Large intestine (tissue), 12 donors: ENCODE measurements around the gene MAGEA2B. TPM values are rescaled to one million over a fixed set of nuclear protein-coding genes. Genes with fewer than 3 reads are reported as not detected.
"Not testable (repeated sequence)": the region's sequence is repeated elsewhere in the genome, so short reads cannot be mapped to it uniquely, and the experiment has no call there.

Experiments
- DNase-seq, 2 donors: peaks; one replicate each; pipeline versions ENCODE4 v3.0.0 to v3.0.0-alpha.2; 2013
- H3K27ac ChIP-seq: one replicate; pipeline ENCODE4 v1.5.1; 2013; ENCODE audit warnings: low read length
- H3K27me3 ChIP-seq: 2 replicates; pipeline ENCODE4 v1.6.1; 2013; ENCODE audit warnings: low read length; ENCODE audit not compliant: control insufficient read depth, insufficient read depth
- H3K36me3 ChIP-seq: 2 replicates; pipeline ENCODE4 v1.6.1; 2013; ENCODE audit warnings: low read length; ENCODE audit not compliant: control insufficient read depth, insufficient read depth
- H3K4me1 ChIP-seq: one replicate; pipeline ENCODE4 v1.6.1; 2013; ENCODE audit warnings: low read length; ENCODE audit not compliant: control insufficient read depth, insufficient read depth
- H3K4me3 ChIP-seq: one replicate; pipeline ENCODE4 v1.5.1; 2013; ENCODE audit warnings: low read length
- H3K9me3 ChIP-seq: one replicate; pipeline ENCODE4 v1.6.1; 2013; ENCODE audit warnings: mild to moderate bottlenecking, low read depth, low read length, moderate library complexity; ENCODE audit not compliant: control insufficient read depth
- WGBS: methylation state at CpG from one replicate; pipeline ENCODE4 v1.1.5; 2013; ENCODE audit warnings: low lambda C conversion rate; ENCODE audit not compliant: insufficient coverage; 5-methylcytosine and 5-hydroxymethylcytosine counted together
- long read RNA-seq, 11 donors: transcript quantifications; one replicate each; lab custom pipeline, GENCODE V29; 2026
- polyA plus RNA-seq: library from polyadenylated mRNA; unstranded; fragments of 120-200 nt; gene quantifications from one replicate; pipeline ENCODE4 v1.2.1, GENCODE V29; 2013

MAGEA2B gene
- not detected for polyA plus RNA-seq
- long read RNA-seq, donor 1 = 0 reads
- long read RNA-seq, donor 2 = 0 reads
- long read RNA-seq, donor 3 = 0 reads
- long read RNA-seq, donor 4 = 0 reads
- long read RNA-seq, donor 5 = 0 reads
- long read RNA-seq, donor 6 = 0 reads
- long read RNA-seq, donor 7 = 0 reads
- long read RNA-seq, donor 8 = 0 reads
- long read RNA-seq, donor 9 = 0 reads
- long read RNA-seq, donor 10 = 0 reads
- long read RNA-seq, donor 11 = 0 reads

- H3K36me3 ChIP-seq, H3K4me3 ChIP-seq, H3K9me3 ChIP-seq, H3K27me3 ChIP-seq, H3K27ac ChIP-seq, H3K4me1 ChIP-seq, DNase-seq: not testable (repeated sequence)
- WGBS = no CpG with 5 or more reads among the region's 35 CpGs
Measured at GRCh38 chrX:152713815-152714787, at the start of gene MAGEA2B. MAGEA2B (plus strand) TSS chrX:152714628; CDS start chrX:152717107, 2,479 bp downstream.

- no peaks in the 10 kb centered on the region for H3K9me3 ChIP-seq
- no CpG with 5 or more reads among the region's 2 CpGs for WGBS
Measured at GRCh38 chrX:152674135-152674534, 40.3 kb upstream of the MAGEA2B start.

GRCh38 chrX:152674652-152675051 is 39.8 kb upstream of the MAGEA2B start:
- H3K36me3 ChIP-seq, DNase-seq, H3K4me1 ChIP-seq, H3K9me3 ChIP-seq, H3K27me3 ChIP-seq, H3K4me3 ChIP-seq, H3K27ac ChIP-seq: not testable (repeated sequence)
- no CpG with 5 or more reads among the region's 3 CpGs for WGBS

More at GRCh38 chrX:152674135-152674534, 40.3 kb upstream of the MAGEA2B start:
- Histone ChIP-seq H3K4me1 (no peaks in the 10 kb centered on the region), H3K27ac (no peak overlapping the region), H3K4me3 (no peak overlapping the region), H3K36me3 (no peaks in the 10 kb centered on the region), H3K27me3 (no peaks in the 10 kb centered on the region)
- DNase-seq = no peak

GRCh38 chrX:152681012-152681411 is 33.4 kb upstream of the MAGEA2B start:
- not testable (repeated sequence) for H3K4me3 ChIP-seq, H3K36me3 ChIP-seq, H3K27ac ChIP-seq, H3K9me3 ChIP-seq, H3K4me1 ChIP-seq, H3K27me3 ChIP-seq, DNase-seq
- WGBS = no CpG with 5 or more reads among the region's 3 CpGs

- H3K27me3 ChIP-seq, DNase-seq, H3K27ac ChIP-seq, H3K4me1 ChIP-seq, H3K36me3 ChIP-seq, H3K4me3 ChIP-seq, H3K9me3 ChIP-seq: not testable (repeated sequence)
- no CpG with 5 or more reads among the region's 34 CpGs for WGBS
Measured at GRCh38 chrX:152697952-152698931, 16.2 kb upstream of the MAGEA2B start, which contains the start of gene MAGEA3. MAGEA3 (plus strand) TSS chrX:152698794; CDS start chrX:152700833, 2,039 bp downstream.

- not testable (repeated sequence) for H3K4me1 ChIP-seq, H3K36me3 ChIP-seq, H3K9me3 ChIP-seq, H3K27ac ChIP-seq, H3K27me3 ChIP-seq, DNase-seq, H3K4me3 ChIP-seq
- WGBS = no CpG with 5 or more reads among the region's 5 CpGs
Measured at GRCh38 chrX:152700390-152700789, 14.0 kb upstream of the MAGEA2B start.

- H3K27me3 ChIP-seq, DNase-seq, H3K27ac ChIP-seq, H3K4me3 ChIP-seq, H3K36me3 ChIP-seq, H3K9me3 ChIP-seq, H3K4me1 ChIP-seq: not testable (repeated sequence)
- no CpG with 5 or more reads among the region's 7 CpGs for WGBS
Measured at GRCh38 chrX:152706500-152706899, 7.9 kb upstream of the MAGEA2B start.

GRCh38 chrX:152709173-152709572 is 5.3 kb upstream of the MAGEA2B start, which contains the start of gene CSAG2:
CSAG2 (minus strand) TSS chrX:152709273; CDS start chrX:152709112, 161 bp downstream.
- not testable (repeated sequence) for H3K9me3 ChIP-seq, H3K4me3 ChIP-seq, DNase-seq, H3K27ac ChIP-seq, H3K36me3 ChIP-seq, H3K27me3 ChIP-seq, H3K4me1 ChIP-seq
- no CpG with 5 or more reads among the region's 2 CpGs for WGBS

GRCh38 chrX:152713195-152713594 is 1.2 kb upstream of the MAGEA2B start:
- no CpG with 5 or more reads among the region's 5 CpGs for WGBS
- not testable (repeated sequence) for H3K9me3 ChIP-seq, DNase-seq, H3K36me3 ChIP-seq, H3K27ac ChIP-seq, H3K27me3 ChIP-seq, H3K4me3 ChIP-seq, H3K4me1 ChIP-seq

GRCh38 chrX:152725409-152725808 is 11.0 kb downstream of the MAGEA2B start:
- Histone ChIP-seq H3K9me3 (no peaks in the 10 kb centered on the region), H3K36me3 (no peaks in the 10 kb centered on the region), H3K27ac (no peak overlapping the region), H3K4me3 (no peak overlapping the region), H3K4me1 (no peaks in the 10 kb centered on the region), H3K27me3 (no peaks in the 10 kb centered on the region)
- no peak for DNase-seq
- WGBS = no CpG with 5 or more reads among the region's 7 CpGs
